ENCODE data around the gene FASTK.

The FASTK gene

GRCh38 chr7:151122796-151123157 lies 42.2 kb upstream of the FASTK start:
- no peak overlapping the region for H3K4me3 ChIP-seq (ENCODE audit: low read depth, low read length)
- no peak for TF ChIP-seq CTCF (IDR thresholded peaks at IDR 0.05; ENCODE audit: low read depth, low read length, missing control alignments)
- DNase-seq (ENCODE audit: low read depth) = no peak

DNA sequence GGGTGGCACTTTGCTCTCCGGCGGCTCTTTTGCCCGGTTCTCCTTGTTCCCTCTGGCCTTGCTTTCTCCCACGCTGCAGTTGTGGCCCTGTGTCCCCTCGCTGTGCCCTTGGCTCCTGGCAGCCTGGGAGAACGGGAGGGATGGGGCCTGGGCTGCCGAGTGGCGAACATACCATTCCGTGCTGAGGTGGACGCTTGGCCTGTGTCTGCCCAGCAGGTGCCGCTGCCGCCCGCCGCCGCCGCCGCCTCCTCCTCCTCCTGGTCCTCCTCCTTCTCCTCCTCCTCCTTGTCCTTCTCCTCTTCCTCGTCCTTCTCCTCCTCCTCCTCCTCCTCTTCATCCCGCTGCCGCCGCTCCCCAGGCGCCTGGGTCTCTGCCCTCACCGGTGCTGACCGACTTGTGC lies 41.7 kb upstream of the FASTK start:
- no peak overlapping the region for H3K4me3 ChIP-seq (ENCODE audit: low read depth, low read length)
- no peak for DNase-seq (ENCODE audit: low read depth)
- no peak for TF ChIP-seq CTCF (IDR thresholded peaks at IDR 0.05; ENCODE audit: low read depth, low read length, missing control alignments)

- TF ChIP-seq CTCF (IDR thresholded peaks at IDR 0.05; ENCODE audit: low read depth, low read length, missing control alignments) = no peak
- no peak for DNase-seq (ENCODE audit: low read depth)
- no peak overlapping the region for H3K4me3 ChIP-seq (ENCODE audit: low read depth, low read length)
Observed at GRCh38 chr7:151121380-151122170, 41.0 kb upstream of the FASTK start.

GRCh38 chr7:151120896-151121295 lies 40.3 kb upstream of the FASTK start:
- TF ChIP-seq CTCF (IDR thresholded peaks at IDR 0.05; ENCODE audit: low read depth, low read length, missing control alignments) = no peak
- H3K4me3 ChIP-seq (ENCODE audit: low read depth, low read length) = no peak overlapping the region

GRCh38 chr7:151119902-151120301 lies 39.3 kb upstream of the FASTK start:
- DNase-seq (ENCODE audit: low read depth) = no peak
- H3K4me3 ChIP-seq (ENCODE audit: low read depth, low read length) = no peak overlapping the region
- TF ChIP-seq CTCF (IDR thresholded peaks at IDR 0.05; ENCODE audit: low read depth, low read length, missing control alignments) = no peak

More at GRCh38 chr7:151120896-151121295, 40.3 kb upstream of the FASTK start:
- no peak for DNase-seq (ENCODE audit: low read depth)

- TF ChIP-seq CTCF (IDR thresholded peaks at IDR 0.05; ENCODE audit: low read depth, low read length, missing control alignments) = no peak
- H3K4me3 ChIP-seq (ENCODE audit: low read depth, low read length) = no peak overlapping the region
- DNase-seq (ENCODE audit: low read depth) = no peak
Observed at GRCh38 chr7:151119055-151119415, 38.4 kb upstream of the FASTK start.

Data from GM12864 (cell line).